OCI-LY1 (cell line): ENCODE measurements around the gene PTCH1.

Experiments used
- H2AFZ ChIP-seq: fragments of 200-600 bp; sonication (generic), shearing (Covaris generic); 2 replicates; pipeline ENCODE4 v1.6.0; 2014; ENCODE audit warnings: antibody characterized with exemption, mild to moderate bottlenecking, low read length
- H3F3A ChIP-seq: fragments of 200-600 bp; sonication (generic), shearing (Covaris generic); 2 replicates; pipeline ENCODE4 v1.6.0; 2014; ENCODE audit warnings: mild to moderate bottlenecking, antibody characterized with exemption, low read length, moderate library complexity; ENCODE audit not compliant: insufficient read depth
- H3K27ac ChIP-seq: fragments of 200-600 bp; sonication (generic); 2 replicates; pipeline ENCODE4 v1.5.1; 2014; ENCODE audit warnings: low read length, mixed run types, mild to moderate bottlenecking, low read depth; ENCODE audit not compliant: poor library complexity, severe bottlenecking
- H3K27me3 ChIP-seq: fragments of 200-600 bp; sonication (generic); 2 replicates; pipeline ENCODE4 v1.6.0; 2014; ENCODE audit warnings: antibody characterized with exemption, mild to moderate bottlenecking, low read length, moderate library complexity; ENCODE audit not compliant: insufficient read depth
- H3K36me3 ChIP-seq: fragments of 200-600 bp; sonication (generic); 2 replicates; pipeline ENCODE4 v1.6.1; 2014; ENCODE audit warnings: mild to moderate bottlenecking, antibody characterized with exemption, low read length, moderate library complexity, mixed read lengths; ENCODE audit not compliant: insufficient read depth
- H3K4me1 ChIP-seq: fragments of 200-600 bp; sonication (generic); 2 replicates; pipeline ENCODE4 v1.5.1; 2014; ENCODE audit warnings: mild to moderate bottlenecking, low read length, moderate library complexity; ENCODE audit not compliant: insufficient read depth, severe bottlenecking
- H3K4me2 ChIP-seq: fragments of 200-600 bp; sonication (generic), shearing (Covaris generic); 2 replicates; pipeline ENCODE4 v1.6.1; 2014; ENCODE audit warnings: low read length
- H3K4me3 ChIP-seq: fragments of 200-600 bp; sonication (generic); 2 replicates; pipeline ENCODE4 v1.5.1; 2014; ENCODE audit warnings: low read length, low read depth, mild to moderate bottlenecking, mixed read lengths; ENCODE audit not compliant: poor library complexity, severe bottlenecking
- H3K79me2 ChIP-seq: fragments of 200-600 bp; shearing (Covaris generic); 2 replicates; pipeline ENCODE4 v1.6.1; 2016; ENCODE audit warnings: mixed run types, low read length, mixed read lengths; ENCODE audit not compliant: insufficient read depth
- H3K9ac ChIP-seq: fragments of 200-600 bp; sonication (generic), shearing (Covaris generic); 2 replicates; pipeline ENCODE4 v1.6.1; 2014; ENCODE audit warnings: mild to moderate bottlenecking, low read length, mixed read lengths
- H3K9me2 ChIP-seq: fragments of 200-600 bp; sonication (generic), shearing (Covaris generic); 2 replicates; pipeline ENCODE4 v1.6.1; 2014; ENCODE audit warnings: low read depth, mild to moderate bottlenecking, low read length, mixed read lengths
- H3K9me3 ChIP-seq: fragments of 200-600 bp; shearing (Covaris generic); 2 replicates; pipeline ENCODE4 v1.6.1; 2014; ENCODE audit warnings: low read length, mixed read lengths
- H4K20me1 ChIP-seq: fragments of 200-600 bp; sonication (generic), shearing (Covaris generic); 2 replicates; pipeline ENCODE4 v1.6.0; 2016; ENCODE audit warnings: mild to moderate bottlenecking, low read length; ENCODE audit not compliant: insufficient read depth
- CTCF ChIP-seq: fragments of 200-600 bp; sonication (generic), shearing (Covaris generic); IDR thresholded peaks from 2 replicates; pipeline ENCODE4 v1.5.1; 2017; ENCODE audit warnings: mild to moderate bottlenecking, antibody characterized with exemption, low read length, moderate library complexity, mixed read lengths
- EZH2 ChIP-seq: fragments of 200-600 bp; sonication (generic), shearing (Covaris generic); IDR thresholded peaks from 2 replicates; pipeline ENCODE4 v1.8.0; 2017; ENCODE audit warnings: borderline replicate concordance, mixed run types, mild to moderate bottlenecking, antibody characterized with exemption, low read length, moderate library complexity, mixed read lengths

Gene PTCH1

DNA sequence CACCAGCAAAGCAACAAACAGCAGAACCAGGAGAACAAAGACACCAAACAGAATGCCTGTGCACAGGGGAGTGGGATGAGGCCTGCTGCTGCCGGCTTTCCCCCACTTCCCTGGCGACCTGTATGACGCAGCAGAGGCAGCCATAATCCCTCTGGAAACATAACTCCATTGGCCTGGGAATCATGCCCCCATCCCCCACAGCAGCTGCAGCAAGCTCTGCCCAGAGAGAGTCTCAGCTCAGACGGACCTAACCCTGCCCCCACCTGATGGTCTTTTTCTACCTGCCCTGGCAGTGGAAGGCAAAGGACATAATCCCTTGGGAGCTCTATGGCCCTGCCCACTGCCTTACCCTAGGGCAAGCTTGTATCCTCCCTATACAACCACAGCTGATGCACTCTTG, 117.5 kb downstream of the PTCH1 start:
- Histone ChIP-seq H3K4me3 (no peak overlapping the region), H2AFZ (no peak overlapping the region), H4K20me1 (no peaks in the 10 kb centered on the region), H3K36me3 (peaks cover 4% of the 10 kb centered on the region; the same call in 1 of the 2 replicates), H3K27me3 (no peaks in the 10 kb centered on the region), H3K4me2 (no peak overlapping the region), H3K9me2 (no peaks in the 10 kb centered on the region), H3K79me2 (no peaks in the 10 kb centered on the region), H3K9ac (no peak overlapping the region), H3K4me1 (no peaks in the 10 kb centered on the region), H3K27ac (no peak overlapping the region), H3K9me3 (no peaks in the 10 kb centered on the region), H3F3A (no peaks in the 10 kb centered on the region)
- TF ChIP-seq EZH2 (no peak), CTCF (no peak)
